Dermis microvascular lymphatic vessel endothelial cell (primary cell): ENCODE data around the gene INTS1. TPM values are rescaled to one million over a fixed set of nuclear protein-coding genes. Genes with fewer than 3 reads are reported as not detected.

Experiments
- DNase-seq, 2 donors: peaks; one replicate each; pipeline versions ENCODE4 v3.0.0 to v3.0.0-alpha.2; 2010; ENCODE audit warnings: low read depth in 2 of 2
- total RNA-seq: library from RNA; depleted of rRNA; stranded (reverse); fragments of >200 nt; gene quantifications from 2 replicates; pipeline ENCODE4 v1.2.1, GENCODE V29; 2014

Gene INTS1
- total RNA-seq, 1 donor from 2014 or later = 25.4 TPM

DNA sequence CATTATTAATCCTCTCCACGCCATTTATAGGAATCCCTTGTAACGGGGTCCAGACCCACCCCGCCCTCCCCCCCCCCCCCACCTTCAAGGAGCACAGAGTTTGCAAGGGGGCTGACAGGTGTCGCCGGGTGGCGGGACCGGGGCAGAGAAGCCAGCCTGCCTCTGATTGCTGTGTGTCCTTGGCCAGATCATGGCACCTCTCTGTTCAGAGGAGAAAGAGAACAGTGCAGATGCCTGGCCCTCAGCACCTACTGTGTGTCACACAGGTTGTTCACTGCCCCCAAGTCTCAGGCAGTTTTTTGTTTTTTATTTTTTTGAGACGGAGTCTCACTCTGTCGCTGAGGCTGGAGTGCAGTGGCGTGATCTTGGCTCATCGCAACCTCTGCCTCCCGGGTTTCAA, 39.5 kb downstream of the INTS1 start:
- no peak for DNase-seq

DNA sequence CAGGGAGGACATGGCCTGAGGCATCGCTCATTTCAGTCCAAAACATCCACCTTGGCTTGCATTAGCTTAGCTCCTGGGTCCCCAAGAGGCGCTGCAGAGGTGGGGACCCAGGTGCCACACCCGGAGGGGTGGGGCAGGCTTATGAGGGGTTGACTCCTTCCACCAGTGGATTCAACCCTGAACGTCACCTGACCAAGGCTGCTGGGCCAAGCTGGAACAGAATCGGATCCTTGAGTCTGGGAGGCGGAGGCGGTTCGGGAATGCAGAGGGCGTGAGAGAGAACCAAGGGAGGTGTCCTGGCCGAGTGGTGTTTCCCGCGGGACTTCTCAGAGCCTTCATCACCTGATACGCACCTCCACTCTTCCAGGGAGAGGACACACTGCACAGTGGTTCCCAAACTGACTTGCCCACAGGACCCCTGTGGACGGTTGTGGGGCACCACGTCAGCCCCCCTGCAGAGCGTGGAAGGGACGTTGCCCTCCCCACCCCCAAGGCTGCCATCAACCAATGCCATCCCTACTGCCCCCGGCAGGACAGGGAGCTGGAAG, 40.4 kb downstream of the INTS1 start:
- DNase-seq = no peak

DNA sequence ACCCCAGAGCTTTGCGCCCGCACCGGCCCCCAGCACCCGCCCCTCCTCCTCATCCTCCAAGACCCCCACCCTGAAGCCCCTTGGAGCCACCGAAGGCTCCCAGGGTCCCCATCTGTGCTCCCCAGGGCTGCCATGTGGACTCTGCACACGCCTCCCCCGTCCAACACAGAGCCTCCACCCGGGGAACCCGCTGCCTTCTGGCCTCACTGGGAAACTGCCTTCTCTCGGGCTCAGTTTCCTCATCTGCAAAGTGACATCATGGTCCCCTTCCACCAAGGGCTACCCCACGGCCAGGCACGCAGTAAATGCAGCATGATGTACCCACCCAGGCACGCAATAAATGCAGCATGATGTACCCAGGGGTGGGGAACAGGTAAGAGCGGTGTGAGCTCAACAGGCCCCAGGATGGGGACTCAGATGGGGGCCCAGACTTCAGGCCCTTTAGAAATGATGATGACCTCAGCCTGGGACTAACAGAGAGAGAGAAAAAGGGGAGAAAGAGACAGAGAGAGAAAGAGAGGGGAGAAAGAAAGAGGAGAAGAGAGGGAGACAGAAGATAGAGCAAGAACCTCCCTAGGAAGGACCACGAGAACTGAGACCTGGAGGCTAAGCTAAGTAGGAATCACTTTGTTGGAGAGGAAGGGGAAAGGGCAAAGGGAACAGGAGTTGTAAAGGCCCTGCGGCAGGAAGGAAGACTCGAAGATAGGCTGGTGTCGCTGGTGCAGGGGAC, 42.4 kb downstream of the INTS1 start:
- no peak for DNase-seq

DNA sequence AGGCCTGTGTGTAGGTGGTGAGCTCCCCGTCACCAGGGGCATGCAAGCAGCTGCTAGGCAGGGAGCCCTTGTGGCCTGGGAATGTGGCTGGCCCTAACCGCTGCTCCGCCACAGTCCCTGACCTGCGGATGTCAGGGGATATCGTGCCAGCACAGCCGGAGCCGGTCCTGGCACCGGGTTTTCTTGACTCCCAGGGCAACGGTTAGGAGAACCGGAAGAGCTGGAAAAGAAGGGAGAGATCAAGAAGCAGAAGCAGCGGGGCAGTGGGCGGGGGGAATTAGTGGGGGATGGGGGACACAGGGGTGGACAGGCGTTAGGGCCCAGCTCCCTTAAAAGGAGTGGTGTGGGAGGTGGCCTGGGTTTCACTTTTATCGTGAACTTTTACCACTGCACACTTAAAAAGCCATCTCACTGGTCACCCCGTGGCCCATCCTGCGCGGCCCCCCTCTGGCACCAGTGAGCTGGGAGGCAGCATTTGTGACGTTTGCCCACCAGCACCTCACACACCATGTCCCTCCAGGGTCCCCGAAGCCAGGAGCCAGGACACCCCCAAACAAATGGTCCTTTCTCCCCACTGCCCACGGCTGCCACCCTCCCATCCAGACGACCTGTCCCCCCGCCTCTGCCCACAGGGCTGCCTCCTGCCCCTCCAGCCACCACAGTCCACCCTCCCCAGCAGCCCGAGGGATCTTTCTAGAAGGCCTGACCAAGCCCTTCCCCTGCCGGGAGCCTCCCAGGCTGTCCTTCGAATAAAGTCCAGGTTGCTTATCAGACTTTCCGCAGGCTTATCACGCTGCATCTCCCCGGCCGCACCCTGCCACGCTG, 43.2 kb downstream of the INTS1 start:
- peak in 1 of 2 donors; percentile 37 for DNase-seq

DNA sequence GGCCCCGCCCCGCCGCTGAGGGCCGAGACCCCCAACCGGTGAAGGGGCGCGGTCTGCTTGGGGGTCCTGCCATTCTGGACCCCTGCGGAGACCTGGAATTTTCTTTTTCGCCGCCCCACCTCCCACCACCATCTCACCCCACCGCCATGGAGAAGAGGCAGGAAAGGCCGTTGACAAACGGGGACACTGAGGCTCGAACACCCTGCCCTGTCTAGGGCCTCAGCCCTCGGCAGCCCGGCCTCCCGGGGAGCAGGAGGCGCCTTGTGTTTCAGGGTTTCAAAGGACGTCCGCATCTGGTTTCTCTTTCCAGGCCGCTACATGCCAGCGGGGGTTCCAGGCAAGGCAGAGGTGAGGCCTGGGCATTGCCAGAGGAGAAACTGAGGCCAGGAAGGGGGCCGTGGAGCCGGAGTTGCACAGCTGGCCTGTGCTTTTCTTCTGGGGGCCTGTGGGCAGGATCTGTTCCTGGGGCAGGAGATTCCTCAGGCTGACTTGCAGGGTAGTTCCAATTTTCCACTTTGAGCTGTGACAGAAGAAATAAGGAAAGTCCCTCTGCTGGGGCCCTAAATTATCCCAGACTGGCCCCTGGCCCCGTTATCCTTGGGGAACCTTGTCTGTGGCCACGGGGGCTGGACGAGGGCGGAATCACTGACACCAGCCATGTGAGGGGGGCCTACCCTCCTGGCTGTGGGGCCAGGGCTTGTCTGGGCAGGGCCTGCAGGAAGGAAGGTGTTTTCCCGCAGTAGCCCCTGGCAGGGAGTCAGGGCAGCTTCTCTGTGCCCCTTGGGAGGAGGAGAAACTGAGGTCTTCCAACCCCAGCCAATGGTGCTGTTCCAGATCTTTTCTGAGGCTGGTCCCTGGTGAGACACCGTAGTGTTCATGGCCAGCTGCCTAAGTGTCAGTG, 44.0 kb downstream of the INTS1 start:
- DNase-seq = peak in 1 of 2 donors; percentile 18

DNA sequence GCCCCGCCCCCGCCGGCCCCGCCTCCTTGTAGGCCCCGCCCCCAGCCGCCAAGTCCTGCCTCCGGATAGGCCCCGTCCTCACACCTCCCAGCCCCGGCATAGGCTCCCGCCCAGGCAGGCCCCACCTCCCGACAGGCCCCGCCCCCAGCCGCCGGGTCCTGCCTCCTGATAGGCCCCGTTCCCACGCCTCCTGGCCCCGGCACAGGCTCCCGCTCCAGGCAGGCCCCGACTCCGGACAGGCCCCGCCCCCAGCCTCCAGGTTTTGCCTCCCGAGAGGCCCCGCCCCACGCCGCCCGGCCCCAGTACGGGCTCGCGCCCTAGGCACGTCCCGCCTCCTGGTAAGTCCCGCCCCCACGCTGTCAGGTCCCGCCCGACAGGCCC, 44.7 kb downstream of the INTS1 start:
- peak; percentile 91 to 99 for DNase-seq

DNA sequence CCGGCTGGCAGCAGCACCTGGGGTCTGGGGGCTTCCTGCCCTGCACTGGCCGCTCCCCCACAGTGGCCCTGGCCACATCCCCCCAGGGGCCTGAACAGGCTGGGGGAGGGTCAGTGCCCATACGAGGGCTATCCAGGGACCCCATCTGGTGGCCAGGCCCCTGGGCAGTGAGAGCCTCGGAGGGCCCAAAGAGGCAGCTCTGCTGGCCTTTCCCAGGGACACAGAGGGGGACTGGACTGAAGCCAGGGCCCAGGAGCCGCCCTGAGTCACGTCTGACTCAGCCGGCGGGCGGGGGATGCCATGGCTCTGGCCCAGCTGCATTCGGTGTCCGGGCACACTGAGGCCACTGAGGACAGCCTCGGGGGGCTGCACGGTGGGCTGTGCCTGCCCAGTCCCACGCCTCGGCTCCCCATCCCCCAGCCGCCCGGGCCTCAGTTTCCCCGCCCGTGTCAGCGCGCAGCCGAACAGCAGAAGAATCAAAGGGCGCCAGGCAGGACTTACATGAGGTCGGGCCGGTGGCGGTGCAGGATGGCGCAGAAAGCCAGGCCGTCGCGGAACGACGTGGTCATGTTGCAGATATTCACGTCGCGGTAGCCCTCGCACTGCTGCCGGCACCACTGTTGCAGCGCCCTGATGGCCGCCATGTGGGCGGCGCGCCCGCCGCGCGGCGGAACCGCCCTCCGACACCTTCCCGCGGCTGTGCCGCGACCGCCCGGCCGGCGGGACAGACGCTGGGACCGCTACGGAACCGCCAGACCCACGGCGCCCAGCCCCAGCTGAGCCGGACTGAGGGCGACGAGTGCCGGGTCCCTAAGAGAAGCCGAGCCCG, 45.3 kb downstream of the INTS1 start, which contains the start of gene MICALL2:
TSS of gene MICALL2 (minus strand) at position 788 of the 829 bp plus-strand sequence. CDS start at position 644, 144 bp downstream.
- peak; percentile 57 to 92 for DNase-seq

DNA sequence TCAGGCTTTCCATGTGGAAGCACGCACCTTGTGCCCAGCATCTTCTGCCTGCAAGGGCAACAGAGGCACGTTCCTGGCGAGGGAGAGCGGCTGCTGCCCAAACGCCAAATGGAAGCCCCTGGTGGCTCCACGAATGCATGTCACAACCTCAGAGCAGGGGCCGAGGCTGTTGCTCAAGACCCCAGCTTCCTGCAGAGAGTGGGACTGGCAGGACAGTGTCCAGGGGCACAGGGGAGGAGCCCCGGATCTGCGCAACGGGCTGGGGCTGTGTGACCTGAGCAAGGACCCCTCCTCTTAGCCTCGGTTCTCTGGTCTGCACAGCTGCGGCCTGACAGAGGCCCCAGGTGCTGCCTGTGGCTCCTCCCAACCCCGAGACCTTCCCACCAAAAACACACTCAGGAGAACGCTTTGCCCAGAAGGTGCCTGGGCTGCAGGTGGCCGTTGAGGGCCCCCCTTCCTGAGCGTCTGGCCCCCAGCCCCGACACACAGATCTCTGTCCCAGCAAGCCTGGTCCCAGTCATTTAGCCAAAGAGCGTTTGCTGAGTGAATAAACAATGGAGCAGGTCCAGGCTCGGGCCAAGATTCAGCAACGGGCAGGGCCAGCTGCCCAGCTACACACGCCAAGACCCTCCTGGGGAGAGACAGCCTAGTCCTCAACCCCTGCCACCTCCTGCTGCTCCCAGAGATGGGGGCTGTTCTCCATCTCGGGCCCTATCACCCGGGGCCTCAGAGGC, 46.1 kb downstream of the INTS1 start:
- peak in 1 of 2 donors; percentile 34 for DNase-seq

DNA sequence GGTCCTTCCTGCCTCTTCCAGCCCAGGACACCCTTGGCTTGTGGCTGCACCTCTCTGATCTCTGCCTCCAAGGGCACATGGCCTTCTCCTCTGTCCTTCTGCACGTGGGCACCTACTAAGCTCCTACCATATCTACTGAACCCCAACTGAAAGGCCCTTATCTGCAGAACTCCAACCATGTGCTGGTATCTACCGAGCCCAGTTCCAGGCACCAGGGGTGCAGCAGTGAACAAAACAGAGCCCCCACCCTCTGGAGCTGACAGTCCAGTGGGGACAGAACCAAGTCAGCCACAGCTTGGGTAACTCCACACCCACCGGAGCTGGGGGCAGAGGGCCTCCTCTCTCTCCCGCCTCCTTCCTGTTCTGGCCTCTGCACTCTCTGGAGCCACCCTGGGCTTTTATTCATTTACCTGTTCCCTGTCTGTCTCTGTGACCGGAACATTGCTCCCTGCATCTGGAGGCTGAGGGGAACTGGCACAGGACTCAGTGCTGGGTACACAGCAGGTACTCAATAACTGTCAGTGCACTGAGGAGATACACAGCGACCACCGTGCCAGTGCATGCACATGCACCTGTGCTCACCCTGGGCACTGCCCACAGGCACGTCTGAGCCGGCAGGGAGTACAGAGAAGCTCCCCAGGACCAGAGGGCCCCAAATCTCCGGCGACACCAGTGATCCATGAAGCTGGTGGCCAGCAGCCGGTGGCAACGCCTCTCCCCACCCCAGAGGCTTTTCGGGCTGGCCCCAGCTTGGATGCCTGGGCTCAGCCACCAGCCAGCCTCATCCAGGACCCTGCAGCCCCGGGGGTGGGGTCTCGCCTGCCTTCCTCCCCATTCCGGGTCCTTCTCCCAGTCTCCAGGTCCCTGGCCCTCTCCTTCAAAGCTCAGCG, 46.9 kb downstream of the INTS1 start:
- no peak for DNase-seq

DNA sequence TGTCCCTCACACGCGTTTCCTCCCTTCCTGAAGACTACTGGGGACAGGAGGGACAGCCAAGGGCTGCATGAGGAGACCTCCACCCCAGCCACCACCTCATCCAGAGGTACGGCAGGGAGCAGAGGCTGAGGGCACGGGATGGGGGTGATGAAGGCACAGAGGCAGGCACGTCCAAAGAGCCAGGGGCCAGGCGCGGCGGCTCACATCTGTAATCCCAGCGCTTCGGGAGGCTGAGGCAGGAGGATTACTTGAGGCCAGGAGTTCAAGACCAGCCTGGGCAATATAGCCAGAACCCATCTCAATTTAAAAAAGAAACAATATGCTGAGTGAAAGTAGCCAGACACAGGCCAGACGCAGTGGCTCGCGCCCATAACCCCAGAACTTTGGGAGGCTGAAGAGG, 48.2 kb downstream of the INTS1 start:
- no peak for DNase-seq

DNA sequence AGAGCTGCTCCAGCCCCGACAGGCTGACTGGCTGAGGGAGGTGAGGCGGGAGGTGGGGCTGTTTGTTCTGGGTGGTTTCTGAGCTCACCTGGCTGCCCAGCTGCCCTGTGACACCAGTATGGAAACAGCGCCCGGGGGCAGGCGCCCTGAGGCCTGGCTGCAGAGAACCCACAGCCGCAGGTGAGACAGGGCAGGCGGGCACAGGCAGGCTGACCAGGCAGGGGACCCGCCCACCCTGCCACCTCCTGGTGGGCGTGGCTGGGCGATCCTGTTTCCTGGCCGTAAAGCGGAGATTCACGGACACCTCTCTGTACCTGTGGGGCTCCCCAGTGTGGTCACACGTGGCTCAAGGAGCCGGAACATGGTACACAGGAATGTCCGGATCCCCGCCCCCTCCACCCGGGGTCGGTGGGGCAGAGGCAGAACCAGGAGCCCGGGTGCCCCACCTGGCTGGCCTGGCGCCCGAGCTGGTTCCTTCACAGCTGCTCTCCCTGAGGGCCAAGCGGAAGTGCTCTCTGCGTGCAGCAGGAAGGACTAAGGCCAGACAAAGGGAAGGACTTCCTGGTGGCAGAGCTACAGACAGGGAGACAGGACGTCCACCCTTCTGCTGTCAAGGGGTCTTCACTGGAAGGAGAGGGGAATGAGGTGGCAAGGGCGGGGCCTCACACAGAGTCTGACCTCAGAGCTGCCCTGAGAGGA, 48.8 kb downstream of the INTS1 start:
- DNase-seq = peak in 1 of 2 donors; percentile 50

DNA sequence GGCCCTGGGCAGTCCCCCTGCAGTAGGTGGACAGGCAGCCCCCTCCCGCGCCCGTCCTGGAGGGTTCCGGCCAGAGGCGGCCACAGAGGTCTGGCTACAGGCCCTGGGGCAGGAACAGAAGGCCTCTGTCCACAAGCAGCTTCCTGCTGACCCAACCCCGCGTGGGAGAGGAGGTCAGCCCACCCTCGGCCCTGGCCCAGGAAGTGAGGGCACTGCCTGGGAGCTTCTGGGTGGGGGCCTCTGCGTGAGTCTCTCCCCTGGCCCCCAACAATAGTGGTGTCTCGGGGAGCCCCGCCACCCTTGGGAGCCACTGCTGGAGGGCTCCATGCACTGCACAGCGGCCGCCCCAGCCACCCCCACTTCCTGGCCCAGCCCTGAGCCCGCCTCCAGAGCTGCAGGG, 49.6 kb downstream of the INTS1 start:
- DNase-seq = no peak

DNA sequence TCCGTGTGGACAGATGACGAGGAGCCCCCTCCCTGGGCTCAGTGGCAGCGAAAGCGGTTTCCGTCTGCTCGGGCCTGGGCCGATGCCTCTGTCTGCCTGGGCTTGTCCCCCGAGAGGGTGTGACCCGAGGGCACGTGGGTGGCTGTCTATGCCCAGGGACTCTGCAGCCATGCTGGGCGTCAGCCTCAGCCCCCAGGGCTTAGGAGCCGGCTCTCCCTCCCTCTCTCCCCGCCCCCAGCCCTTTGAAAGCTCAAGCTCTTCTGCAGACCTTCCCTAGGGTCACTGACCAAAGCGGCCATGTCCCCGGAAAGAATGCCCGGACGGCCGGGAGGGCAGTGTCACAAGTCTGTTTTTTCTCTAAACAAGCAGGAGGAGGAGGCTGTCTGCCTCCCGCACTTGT, 52.0 kb downstream of the INTS1 start:
- DNase-seq = no peak

DNA sequence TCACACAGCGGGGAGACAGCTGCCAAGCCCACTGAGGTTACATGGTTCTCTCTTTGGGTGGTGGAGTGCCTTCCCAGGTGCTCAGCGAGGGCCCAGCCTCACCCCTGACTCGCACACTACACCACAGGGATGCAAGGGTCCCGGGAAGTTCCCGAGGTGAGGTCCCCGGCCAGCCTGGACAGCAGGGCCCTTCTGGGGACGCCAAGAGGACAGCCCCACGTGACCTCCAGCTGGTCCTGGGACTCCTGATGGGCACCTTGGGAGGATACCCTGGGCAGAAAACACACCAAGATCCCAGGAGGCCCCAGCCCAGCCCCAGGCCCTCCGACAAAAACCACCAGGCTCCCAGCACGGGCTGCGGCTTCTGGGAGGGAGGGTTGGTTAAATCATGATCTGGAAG, 53.2 kb downstream of the INTS1 start:
- no peak for DNase-seq

DNA sequence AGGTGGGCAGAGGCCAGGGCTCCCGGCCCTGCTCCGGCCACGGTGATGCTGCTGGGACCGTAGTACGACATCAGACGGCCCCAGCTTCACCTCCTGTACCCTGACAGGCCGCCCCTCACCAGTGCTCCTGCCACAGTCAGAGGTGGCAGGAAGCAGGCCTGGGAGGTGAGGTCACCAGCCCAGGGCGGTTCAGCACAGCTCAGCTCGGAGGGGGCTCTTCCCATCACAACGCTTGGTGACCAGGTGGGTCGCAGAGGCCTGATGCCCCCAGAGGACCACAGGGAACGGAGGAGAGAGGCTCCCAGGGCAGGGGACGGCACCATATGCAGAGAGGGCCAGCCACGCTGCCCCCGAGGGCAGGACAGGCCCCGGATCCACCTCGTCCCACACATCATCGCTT, 53.8 kb downstream of the INTS1 start:
- DNase-seq = no peak

DNA sequence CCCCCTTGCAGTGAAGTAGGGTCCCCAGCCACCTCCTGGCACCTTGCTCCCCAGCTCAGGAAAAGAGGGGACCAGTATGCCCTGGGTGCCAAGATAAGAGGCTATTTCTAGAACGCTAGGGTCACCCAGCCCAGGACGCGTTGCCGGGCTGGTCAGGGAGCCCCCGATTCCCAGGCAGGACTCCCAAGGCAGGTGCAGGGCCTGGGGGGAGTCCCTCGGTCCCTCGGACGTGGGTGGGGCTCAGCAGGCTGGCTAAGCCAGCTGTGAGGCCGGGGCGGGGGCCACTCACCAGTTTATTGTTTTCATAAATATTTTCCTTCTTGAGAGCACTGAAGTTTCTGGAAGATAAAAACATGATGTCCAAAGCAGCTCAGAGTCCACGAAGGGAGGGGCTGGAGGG, 54.2 kb downstream of the INTS1 start:
- DNase-seq = no peak

DNA sequence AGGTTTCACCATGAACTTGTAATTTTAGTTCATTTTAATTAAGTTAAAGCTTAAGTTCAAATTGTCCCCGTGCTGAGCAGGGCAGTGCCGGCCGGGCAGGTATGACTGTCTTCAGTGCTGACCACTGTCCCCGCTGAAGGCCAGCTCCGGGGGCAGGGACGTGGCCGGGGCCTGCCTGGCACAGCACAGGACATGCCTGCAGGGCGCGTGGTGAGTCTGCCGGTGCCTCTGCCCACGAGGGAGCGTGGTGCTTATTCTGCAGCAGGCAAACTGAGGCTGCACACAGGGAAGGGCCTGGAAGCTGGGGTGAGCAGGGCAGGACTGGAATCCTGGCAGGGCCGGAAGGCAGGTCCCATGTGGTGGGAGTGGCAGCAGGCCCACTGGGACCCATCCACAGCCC, 54.7 kb downstream of the INTS1 start:
- no peak for DNase-seq

DNA sequence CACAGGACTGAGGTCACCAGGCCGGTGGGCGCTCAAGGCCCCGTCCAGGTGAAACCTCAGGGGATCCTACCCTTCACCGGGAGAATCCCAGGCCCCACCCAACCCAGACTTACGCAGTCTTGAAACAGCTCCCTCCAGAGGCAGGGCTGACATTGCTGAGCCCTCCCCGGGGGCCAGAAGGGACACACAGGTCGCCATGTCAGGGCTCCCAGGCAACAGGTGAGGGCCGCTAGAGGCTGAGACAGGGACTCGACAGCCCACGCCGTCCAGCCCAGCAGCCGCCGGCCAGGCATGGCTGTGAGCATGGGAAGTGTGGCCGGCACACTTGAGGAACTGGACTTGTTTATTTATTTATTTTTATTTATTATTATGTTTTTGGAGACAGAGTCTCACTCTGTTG, 55.2 kb downstream of the INTS1 start:
- DNase-seq = no peak
